HepG2 (cell line): ENCODE data around the gene TMEM145. TPM values are rescaled to one million over a fixed set of nuclear protein-coding genes. Genes with fewer than 3 reads are reported as not detected.

Source experiments
- AHR ChIP-seq: IDR thresholded peaks from 2 replicates; pipeline ENCODE4 v1.6.1; 2018; ENCODE audit warnings: missing genetic modification reagents, missing compliant biosample characterization
- AKNA ChIP-seq: sonication (generic); formaldehyde crosslinking; IDR thresholded peaks from 2 replicates; pipeline ENCODE4 v1.4.0; 2020; ENCODE audit warnings: missing genetic modification reagents, borderline replicate concordance
- HDAC2 ChIP-seq: sonication (generic); formaldehyde crosslinking; IDR thresholded peaks from 2 replicates; pipeline ENCODE4 v1.4.0; 2020; ENCODE audit warnings: missing genetic modification reagents
- HMGXB4 ChIP-seq, 2 experiments: sonication (generic) in 1 of 2; formaldehyde crosslinking in 1 of 2; IDR thresholded peaks; 2 replicates each; pipeline versions ENCODE4 v1.4.0 to v1.6.1; 2018 to 2020; ENCODE audit warnings: missing genetic modification reagents in 2 of 2, borderline replicate concordance in 1 of 2, low read depth in 1 of 2, mild to moderate bottlenecking in 1 of 2, missing biosample characterization in 1 of 2
- NR2F1 ChIP-seq, 2 experiments: fragments of 450-650 bp in 1 of 2; formaldehyde crosslinking in 1 of 2; IDR thresholded peaks; 2 replicates each; pipeline versions ENCODE4 v1.5.0 to v1.6.1; 2016 to 2020; ENCODE audit warnings: mild to moderate bottlenecking in 1 of 2, missing compliant biosample characterization in 1 of 2, missing genetic modification reagents in 1 of 2, moderate library complexity in 1 of 2
- PAF1 ChIP-seq: IDR thresholded peaks from 2 replicates; pipeline ENCODE4 v1.6.1; 2016; ENCODE audit warnings: missing genetic modification reagents, missing compliant biosample characterization
- PHF20 ChIP-seq: sonication (generic); formaldehyde crosslinking; IDR thresholded peaks from 2 replicates; pipeline ENCODE4 v1.5.0; 2020; ENCODE audit warnings: mild to moderate bottlenecking, missing genetic modification reagents
- SP1 ChIP-seq, 2 experiments: fragments of 450-650 bp in 1 of 2; sonication (generic) in 1 of 2; formaldehyde crosslinking in 1 of 2; IDR thresholded peaks; 2 replicates each; pipeline versions ENCODE4 v1.4.0 to v1.6.1; 2016 to 2020; ENCODE audit warnings: missing genetic modification reagents in 1 of 2
- TBP ChIP-seq: sonication (generic); formaldehyde crosslinking; IDR thresholded peaks from 2 replicates; pipeline ENCODE4 v1.5.0; 2020; ENCODE audit warnings: missing genetic modification reagents
- TGIF2 ChIP-seq: IDR thresholded peaks from 2 replicates; pipeline ENCODE4 v1.6.1; 2016; ENCODE audit warnings: control low read depth, missing compliant biosample characterization
- ZBTB3 ChIP-seq: sonication (generic); formaldehyde crosslinking; IDR thresholded peaks from 2 replicates; pipeline ENCODE4 v1.4.0; 2020; ENCODE audit warnings: low read depth, mild to moderate bottlenecking, moderate library complexity, missing genetic modification reagents, borderline replicate concordance
- ZNF331 ChIP-seq: sonication (generic); formaldehyde crosslinking; IDR thresholded peaks from 2 replicates; pipeline ENCODE4 v1.4.0; 2020; ENCODE audit warnings: missing genetic modification reagents
- ZNF580 ChIP-seq: IDR thresholded peaks from 2 replicates; pipeline ENCODE4 v1.6.1; 2016; ENCODE audit warnings: low read depth, borderline replicate concordance
- ZNF768 ChIP-seq: sonication (generic); formaldehyde crosslinking; IDR thresholded peaks from 2 replicates; pipeline ENCODE4 v1.4.0; 2020; ENCODE audit warnings: missing genetic modification reagents
- ZNF773 ChIP-seq: sonication (generic); formaldehyde crosslinking; IDR thresholded peaks from 2 replicates; pipeline ENCODE4 v1.4.0; 2020; ENCODE audit warnings: missing genetic modification reagents, borderline replicate concordance
- polyA plus RNA-seq, 8 experiments: library from polyadenylated mRNA; depleted of rRNA in 3 of 8; stranded (reverse) in 7 of 8; unstranded in 1 of 8; fragments of >200 nt; fragmentation: Illumina TruSeq in 4 of 8; extraction: Trizol in 4 of 8; gene quantifications; 2 replicates each; pipeline versions ENCODE4 v1.2.1 to v1.2.3, GENCODE V29; 2011 to 2016; ENCODE audit warnings: low read depth in 4 of 8, missing spikeins in 1 of 8, mixed read lengths in 1 of 8; ENCODE audit not compliant: insufficient read depth in 1 of 8
- total RNA-seq, 5 experiments: library from RNA; depleted of rRNA; stranded (reverse); fragments of >200 nt; fragmentation: Illumina TruSeq; extraction: Trizol; gene quantifications; 2 replicates each; pipeline ENCODE4 v1.2.3, GENCODE V29; 2016; ENCODE audit warnings: low read depth in 1 of 5

TMEM145 gene
- total and polyA plus RNA-seq, 2 of the 13 experiments (the other 11 are each of a cell fraction or from before 2014, with no cell fraction given): 0.07 to 5.1 TPM

- no peak for TF ChIP-seq ZNF773 (CRISPR knock-in tag)
- no peak for TF ChIP-seq ZBTB3
- 0 out of 4 replicates have a peak, but pooled peaks of 1 of the 2 experiments have one; percentile 23 for TF ChIP-seq NR2F1 (CRISPR knock-in tag; IDR thresholded peaks at IDR 0.05)
- no peak for TF ChIP-seq SP1 (IDR thresholded peaks at IDR 0.05)
- no peak for TF ChIP-seq SP1 (CRISPR knock-in tag; IDR thresholded peaks at IDR 0.05)
- TF ChIP-seq AHR (CRISPR knock-in tag): 0 out of 2 replicates have a peak, but pooled peaks have one; percentile 51
- peak; percentile 28 to 50; a peak in 2 of 4 replicates for TF ChIP-seq HMGXB4 (CRISPR knock-in tag; IDR thresholded peaks at IDR 0.05; ENCODE audit: borderline replicate concordance in 1 of 2, low read depth in 1 of 2)
- TF ChIP-seq PAF1 (CRISPR knock-in tag): no peak
- TF ChIP-seq HDAC2 (CRISPR knock-in tag): 0 out of 2 replicates have a peak, but pooled peaks have one; percentile 21
- peak; percentile 37; the same call in 1 of the 2 replicates for TF ChIP-seq PHF20 (CRISPR knock-in tag)
- TF ChIP-seq TGIF2 (CRISPR knock-in tag): peak; percentile 68; the same call in 1 of the 2 replicates
- no peak for TF ChIP-seq AKNA (CRISPR knock-in tag)
- peak; percentile 31; the same call in 1 of the 2 replicates for TF ChIP-seq ZNF580 (CRISPR knock-in tag)
- TF ChIP-seq TBP (CRISPR knock-in tag): no peak
- TF ChIP-seq ZNF768 (CRISPR knock-in tag): 0 out of 2 replicates have a peak, but pooled peaks have one; percentile 17
- TF ChIP-seq ZNF331 (CRISPR knock-in tag): peak; percentile 11; the same call in 1 of the 2 replicates
These were observed 3.4 kb downstream of the TMEM145 start (continued) for GRCh38 chr19:42316223-42317211.
